VCaP (cell line): ENCODE results near the gene ROBO2.

ENCODE experiments used
- H3K27ac ChIP-seq: fragments of 450-650 bp; 2 replicates; pipeline ENCODE4 v1.5.1; 2017
- CTCF ChIP-seq: fragments of 450-650 bp; conservative IDR thresholded peaks from 2 replicates; pipeline ENCODE4 v1.5.1; 2017; ENCODE audit warnings: mild to moderate bottlenecking, moderate library complexity

Gene ROBO2

GRCh38 chr3:77372634-77373346 lies 332.9 kb downstream of the ROBO2 start:
- no peak for TF ChIP-seq CTCF

GRCh38 chr3:77373619-77374018 lies 333.7 kb downstream of the ROBO2 start:
- H3K27ac ChIP-seq = no peak overlapping the region
- no peak for TF ChIP-seq CTCF

More at GRCh38 chr3:77372634-77373346, 332.9 kb downstream of the ROBO2 start:
- H3K27ac ChIP-seq = no peak overlapping the region

- H3K27ac ChIP-seq = no peak overlapping the region
- no peak for TF ChIP-seq CTCF
Observed at GRCh38 chr3:77376511-77376910, 336.6 kb downstream of the ROBO2 start.

GRCh38 chr3:77377717-77378116 lies 337.8 kb downstream of the ROBO2 start:
- TF ChIP-seq CTCF = no peak
- H3K27ac ChIP-seq = no peak overlapping the region

- no peak overlapping the region for H3K27ac ChIP-seq
- no peak for TF ChIP-seq CTCF
Observed at GRCh38 chr3:77380136-77380535, 340.2 kb downstream of the ROBO2 start.

- H3K27ac ChIP-seq = no peak overlapping the region
- TF ChIP-seq CTCF = no peak
Observed at GRCh38 chr3:77381431-77381830, 341.5 kb downstream of the ROBO2 start.

GRCh38 chr3:77392181-77392580 lies 352.3 kb downstream of the ROBO2 start:
- H3K27ac ChIP-seq = no peak overlapping the region
- TF ChIP-seq CTCF = no peak
